Upper lobe of left lung (tissue), 6 donors: ENCODE measurements around the gene EXO5. TPM values are rescaled to one million over a fixed set of nuclear protein-coding genes. Genes with fewer than 3 reads are reported as not detected.

ENCODE experiments used
- ATAC-seq, 2 donors: fragments of 200-7000 bp; cut with Tn5 transposase; one replicate each; pipeline ENCODE4 v1.9.1; 2022; ENCODE audit warnings: mild to moderate bottlenecking in 2 of 2, moderate library complexity in 2 of 2; ENCODE audit not compliant: low FRiP score in 2 of 2
- DNase-seq, 2 donors: peaks; one replicate each; pipeline ENCODE4 v3.0.0-alpha.2; 2019 to 2020
- H3K27ac ChIP-seq, 4 donors: fragments of 200-600 bp; sonication (generic); one replicate each; pipeline ENCODE4 v1.5.1; 2016 to 2019
- H3K27me3 ChIP-seq, 4 donors: fragments of 200-600 bp; sonication (generic); one replicate each; pipeline ENCODE4 v1.5.1; 2017 to 2019
- H3K36me3 ChIP-seq, 4 donors: fragments of 200-600 bp; sonication (generic); one replicate each; pipeline ENCODE4 v1.5.1; 2016 to 2019
- H3K4me1 ChIP-seq, 4 donors: fragments of 200-600 bp; sonication (generic); one replicate each; pipeline ENCODE4 v1.5.1; 2018 to 2019
- H3K4me3 ChIP-seq, 4 donors: fragments of 200-600 bp; sonication (generic); one replicate each; pipeline ENCODE4 v1.5.1; 2017 to 2019; ENCODE audit warnings: mild to moderate bottlenecking in 2 of 4, moderate library complexity in 1 of 4
- H3K9me3 ChIP-seq, 4 donors: fragments of 200-600 bp; sonication (generic); one replicate each; pipeline ENCODE4 v1.5.1; 2018 to 2019
- EP300 ChIP-seq, 4 donors: sonication (generic); formaldehyde crosslinking; IDR thresholded peaks; one replicate each; pipeline ENCODE4 v1.5.1; 2017; ENCODE audit warnings: antibody characterized with exemption in 4 of 4, control low read depth in 2 of 4
- POLR2A ChIP-seq, 4 donors: fragments of 450-650 bp; IDR thresholded peaks; one replicate each; pipeline ENCODE4 v1.5.1; 2016 to 2017; ENCODE audit warnings: antibody characterized with exemption in 4 of 4, mild to moderate bottlenecking in 2 of 4
- POLR2AphosphoS5 ChIP-seq, 2 donors: sonication (generic); formaldehyde crosslinking; IDR thresholded peaks; one replicate each; pipeline ENCODE4 v1.5.1; 2017; ENCODE audit warnings: antibody characterized with exemption in 2 of 2
- WGBS, 2 donors: methylation state at CpG; one replicate each; pipeline ENCODE4 v1.1.5; 2017 to 2018; 5-methylcytosine and 5-hydroxymethylcytosine counted together
- small RNA-seq, 4 donors: library from RNA; depleted of rRNA; stranded (forward); fragments of <200 nt; gene quantifications; one replicate each; pipeline ENCODE3, GENCODE V24; 2016
- total RNA-seq, 6 donors: library from RNA; depleted of rRNA in 4 of 6; stranded (reverse); fragments of >200 nt in 4 of 6; gene quantifications; one replicate each; pipeline versions ENCODE4 v1.1.0 to v1.2.1, GENCODE V29; 2016 to 2021
- TF ChIP-seq, protein P1 (sequence below), 6 experiments: fragments of 450-650 bp in 4 of 6; fragments of 200-600 bp in 2 of 6; sonication (generic) in 2 of 6; IDR thresholded peaks; one replicate each; pipeline ENCODE4 v1.5.1; 2016 to 2019; ENCODE audit warnings: antibody characterized with exemption in 6 of 6
- donor health status: DM: no; HTN: no; CAD: no; lungs with moderate emphysema.
- donor health status: DM: no; HTN: yes; CAD: no; lungs with severe emphysema.

The EXO5 gene
- total RNA-seq, 6 donors from 2014 or later, result 5.5 to 30.4 (median 9.9) TPM

DNA sequence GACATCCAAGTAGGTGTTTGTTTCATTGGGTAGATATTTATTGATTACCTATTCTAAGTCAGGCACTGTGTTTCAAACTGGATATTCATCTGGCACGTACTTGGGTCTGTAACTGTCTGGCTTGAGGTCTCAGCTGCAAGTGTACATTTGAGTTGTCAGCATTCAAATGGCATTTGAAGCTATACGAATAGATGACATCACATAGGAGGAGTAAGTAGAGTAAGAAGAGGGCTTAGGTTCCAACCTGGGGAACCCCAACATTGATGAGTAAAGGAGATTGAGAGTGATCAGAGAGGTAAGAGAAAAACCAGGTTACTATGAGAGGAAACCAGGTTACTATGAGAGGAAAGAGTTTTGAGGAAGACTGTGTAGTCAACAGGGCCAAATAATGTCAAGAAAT lies 53.6 kb downstream of the EXO5 start:
- Histone ChIP-seq H3K4me3 (no peak overlapping the region), H3K9me3 (no peaks in the 10 kb centered on the region)
- no peak for ATAC-seq

DNA sequence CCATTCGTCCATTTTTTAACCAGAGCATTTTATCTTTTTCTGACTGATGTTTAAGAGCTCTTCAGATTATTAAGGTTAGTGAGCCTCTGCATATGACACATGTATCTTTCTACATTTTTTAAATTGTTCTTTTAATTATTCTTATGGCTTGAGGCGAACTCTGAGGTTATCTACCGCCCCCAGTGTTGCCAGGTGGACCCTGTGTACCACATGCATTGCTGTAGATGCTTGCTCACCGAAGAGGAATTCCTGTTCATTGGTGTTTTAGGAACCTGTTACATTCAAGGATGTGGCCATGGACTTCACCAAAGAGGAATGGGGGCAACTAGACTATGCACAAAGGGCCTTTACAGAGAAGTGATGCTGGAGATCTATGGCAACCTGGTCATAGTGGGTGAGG lies 54.7 kb downstream of the EXO5 start:
- no peaks in the 10 kb centered on the region for H3K9me3 ChIP-seq
- no peaks in the 10 kb centered on the region for H3K36me3 ChIP-seq
- no peak overlapping the region for H3K4me3 ChIP-seq
- TF ChIP-seq EP300 (IDR thresholded peaks at IDR 0.05) (no peak), POLR2AphosphoS5 (IDR thresholded peaks at IDR 0.05) (no peak), POLR2A (IDR thresholded peaks at IDR 0.05) (no peak)
- TF ChIP-seq, protein P1, sequence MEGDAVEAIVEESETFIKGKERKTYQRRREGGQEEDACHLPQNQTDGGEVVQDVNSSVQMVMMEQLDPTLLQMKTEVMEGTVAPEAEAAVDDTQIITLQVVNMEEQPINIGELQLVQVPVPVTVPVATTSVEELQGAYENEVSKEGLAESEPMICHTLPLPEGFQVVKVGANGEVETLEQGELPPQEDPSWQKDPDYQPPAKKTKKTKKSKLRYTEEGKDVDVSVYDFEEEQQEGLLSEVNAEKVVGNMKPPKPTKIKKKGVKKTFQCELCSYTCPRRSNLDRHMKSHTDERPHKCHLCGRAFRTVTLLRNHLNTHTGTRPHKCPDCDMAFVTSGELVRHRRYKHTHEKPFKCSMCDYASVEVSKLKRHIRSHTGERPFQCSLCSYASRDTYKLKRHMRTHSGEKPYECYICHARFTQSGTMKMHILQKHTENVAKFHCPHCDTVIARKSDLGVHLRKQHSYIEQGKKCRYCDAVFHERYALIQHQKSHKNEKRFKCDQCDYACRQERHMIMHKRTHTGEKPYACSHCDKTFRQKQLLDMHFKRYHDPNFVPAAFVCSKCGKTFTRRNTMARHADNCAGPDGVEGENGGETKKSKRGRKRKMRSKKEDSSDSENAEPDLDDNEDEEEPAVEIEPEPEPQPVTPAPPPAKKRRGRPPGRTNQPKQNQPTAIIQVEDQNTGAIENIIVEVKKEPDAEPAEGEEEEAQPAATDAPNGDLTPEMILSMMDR (IDR thresholded peaks at IDR 0.05), result no peak
- WGBS, 2 donors, result 85 to 91% methylated on average over 4 of the region's 4 CpGs
- DNase-seq (no peak), ATAC-seq (no peak)
- H3K27ac ChIP-seq, result no peak overlapping the region
- H3K4me1 ChIP-seq, result no peaks in the 10 kb centered on the region
- no peaks in the 10 kb centered on the region for H3K27me3 ChIP-seq

More for the DNA sequence above, 53.6 kb downstream of the EXO5 start:
- DNase-seq, result no peak
- Histone ChIP-seq H3K27ac (no peak overlapping the region), H3K4me1 (no peaks in the 10 kb centered on the region), H3K36me3 (no peaks in the 10 kb centered on the region), H3K27me3 (no peaks in the 10 kb centered on the region)
- TF ChIP-seq, protein P1 (IDR thresholded peaks at IDR 0.05), result no peak
- TF ChIP-seq POLR2A (IDR thresholded peaks at IDR 0.05), result no peak
- TF ChIP-seq EP300 (IDR thresholded peaks at IDR 0.05), result no peak
- no peak for TF ChIP-seq POLR2AphosphoS5 (IDR thresholded peaks at IDR 0.05)
- 77 to 100% methylated on average over 2 of the region's 2 CpGs for WGBS, 2 donors

DNA sequence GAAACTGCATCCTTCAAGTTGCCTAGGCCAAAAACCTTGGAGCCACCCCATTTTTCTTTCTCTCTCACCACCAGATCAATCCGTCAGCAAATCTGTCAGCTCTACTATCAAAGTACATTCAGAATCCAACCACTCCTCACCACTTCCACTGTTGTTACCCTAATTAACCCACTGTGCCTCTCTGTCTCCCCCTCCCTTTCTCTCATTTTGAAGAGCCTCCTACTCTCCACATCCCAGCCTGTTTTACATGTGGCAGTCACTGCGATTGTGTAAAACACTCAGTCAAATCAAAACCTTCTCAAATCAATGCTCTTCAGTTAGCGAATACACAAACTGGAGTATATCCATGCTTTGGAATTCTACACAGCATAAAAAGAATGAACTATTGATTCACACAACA lies 55.9 kb downstream of the EXO5 start:
- ATAC-seq, result no peak

DNA sequence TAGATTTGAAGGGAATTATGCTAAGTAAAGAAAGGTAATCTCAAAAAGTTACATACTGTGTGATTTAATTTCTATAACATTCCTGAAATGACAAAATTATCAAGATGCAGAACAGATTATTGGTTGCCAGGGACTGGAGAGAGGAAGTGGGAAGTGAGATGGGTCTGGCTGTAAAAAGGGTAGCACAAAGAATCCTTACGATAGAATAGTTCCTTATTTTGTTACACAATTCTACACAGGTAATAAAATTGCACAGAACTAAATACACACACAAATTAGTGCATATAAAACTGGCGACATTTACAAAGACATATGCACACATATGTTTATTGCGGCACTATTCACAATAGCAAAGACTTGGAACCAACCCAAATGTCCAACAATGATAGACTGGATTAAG lies 56.3 kb downstream of the EXO5 start:
- Histone ChIP-seq H3K27ac (no peak overlapping the region), H3K36me3 (no peaks in the 10 kb centered on the region), H3K4me3 (no peak overlapping the region), H3K4me1 (no peaks in the 10 kb centered on the region), H3K27me3 (no peaks in the 10 kb centered on the region), H3K9me3 (no peaks in the 10 kb centered on the region)
- TF ChIP-seq POLR2A (IDR thresholded peaks at IDR 0.05) (no peak), POLR2AphosphoS5 (IDR thresholded peaks at IDR 0.05) (no peak), EP300 (IDR thresholded peaks at IDR 0.05) (no peak)
- TF ChIP-seq, protein P1 (IDR thresholded peaks at IDR 0.05), result no peak
- no peak for DNase-seq
- WGBS, 2 donors, result 80 to 86% methylated on average over 3 of the region's 3 CpGs
- no peak for ATAC-seq

More for the DNA sequence above, 55.9 kb downstream of the EXO5 start:
- no peak for TF ChIP-seq EP300 (IDR thresholded peaks at IDR 0.05)
- TF ChIP-seq POLR2A (IDR thresholded peaks at IDR 0.05), result no peak
- TF ChIP-seq, protein P1 (IDR thresholded peaks at IDR 0.05), result no peak
- TF ChIP-seq POLR2AphosphoS5 (IDR thresholded peaks at IDR 0.05), result no peak
- no peak overlapping the region for H3K27ac ChIP-seq
- no peak for DNase-seq
- H3K4me1 ChIP-seq, result no peaks in the 10 kb centered on the region
- no peaks in the 10 kb centered on the region for H3K36me3 ChIP-seq
- no peaks in the 10 kb centered on the region for H3K9me3 ChIP-seq
- H3K27me3 ChIP-seq, result no peaks in the 10 kb centered on the region
- WGBS, 2 donors, result 68 to 69% methylated on average over 3 of the region's 3 CpGs
- H3K4me3 ChIP-seq, result no peak overlapping the region

Small RNA genes within 50 kb of the gene (small RNA-seq; reads per million reads assigned to genes)
- gene AL356379.1, result 0 reads per million in 4 donors

Other genes with a start within 250 kb of the EXO5 start
- gene COL9A2, start 191.5 kb upstream of the EXO5 start, total RNA-seq, result 10 to 100 TPM in 1 of 6 donors, 1 to 10 TPM in 5; 4.2 to 30.4 (median 5.2) TPM
- 10 to 100 TPM; 68.7 to 95.3 (median 72.2) TPM for gene SMAP2, start 135.0 kb upstream of the EXO5 start, total RNA-seq
- 1 to 10 TPM in 3 of 6 donors, under 1 TPM in 1, not detected in 2; 0.76 to 1.7 (median 1.4) TPM for gene ZFP69B, start 58.3 kb upstream of the EXO5 start, total RNA-seq
- 1 to 10 TPM; 1.3 to 5.2 (median 3.1) TPM for gene ZFP69, start 31.5 kb upstream of the EXO5 start, total RNA-seq
- 1 to 10 TPM; 1.2 to 5.3 (median 3.5) TPM for gene ZNF684, start 22.9 kb downstream of the EXO5 start, total RNA-seq
- 1 to 10 TPM; 2.7 to 9.9 (median 3.5) TPM for gene RIMS3, start 156.9 kb downstream of the EXO5 start, total RNA-seq
- gene NFYC, start 182.9 kb downstream of the EXO5 start, total RNA-seq, result 10 to 100 TPM; 40.0 to 73.3 (median 50.9) TPM